Measurements from ENCODE around the gene ACSM3.
A peak's percentile ranks its signal among the peaks of the same experiment; 100 is the strongest.
"Not testable (repeated sequence)": the region's sequence is repeated elsewhere in the genome, so short reads cannot be mapped to it uniquely, and the experiment has no call there.

ACSM3 gene, protein sequence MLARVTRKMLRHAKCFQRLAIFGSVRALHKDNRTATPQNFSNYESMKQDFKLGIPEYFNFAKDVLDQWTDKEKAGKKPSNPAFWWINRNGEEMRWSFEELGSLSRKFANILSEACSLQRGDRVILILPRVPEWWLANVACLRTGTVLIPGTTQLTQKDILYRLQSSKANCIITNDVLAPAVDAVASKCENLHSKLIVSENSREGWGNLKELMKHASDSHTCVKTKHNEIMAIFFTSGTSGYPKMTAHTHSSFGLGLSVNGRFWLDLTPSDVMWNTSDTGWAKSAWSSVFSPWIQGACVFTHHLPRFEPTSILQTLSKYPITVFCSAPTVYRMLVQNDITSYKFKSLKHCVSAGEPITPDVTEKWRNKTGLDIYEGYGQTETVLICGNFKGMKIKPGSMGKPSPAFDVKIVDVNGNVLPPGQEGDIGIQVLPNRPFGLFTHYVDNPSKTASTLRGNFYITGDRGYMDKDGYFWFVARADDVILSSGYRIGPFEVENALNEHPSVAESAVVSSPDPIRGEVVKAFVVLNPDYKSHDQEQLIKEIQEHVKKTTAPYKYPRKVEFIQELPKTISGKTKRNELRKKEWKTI

DNA sequence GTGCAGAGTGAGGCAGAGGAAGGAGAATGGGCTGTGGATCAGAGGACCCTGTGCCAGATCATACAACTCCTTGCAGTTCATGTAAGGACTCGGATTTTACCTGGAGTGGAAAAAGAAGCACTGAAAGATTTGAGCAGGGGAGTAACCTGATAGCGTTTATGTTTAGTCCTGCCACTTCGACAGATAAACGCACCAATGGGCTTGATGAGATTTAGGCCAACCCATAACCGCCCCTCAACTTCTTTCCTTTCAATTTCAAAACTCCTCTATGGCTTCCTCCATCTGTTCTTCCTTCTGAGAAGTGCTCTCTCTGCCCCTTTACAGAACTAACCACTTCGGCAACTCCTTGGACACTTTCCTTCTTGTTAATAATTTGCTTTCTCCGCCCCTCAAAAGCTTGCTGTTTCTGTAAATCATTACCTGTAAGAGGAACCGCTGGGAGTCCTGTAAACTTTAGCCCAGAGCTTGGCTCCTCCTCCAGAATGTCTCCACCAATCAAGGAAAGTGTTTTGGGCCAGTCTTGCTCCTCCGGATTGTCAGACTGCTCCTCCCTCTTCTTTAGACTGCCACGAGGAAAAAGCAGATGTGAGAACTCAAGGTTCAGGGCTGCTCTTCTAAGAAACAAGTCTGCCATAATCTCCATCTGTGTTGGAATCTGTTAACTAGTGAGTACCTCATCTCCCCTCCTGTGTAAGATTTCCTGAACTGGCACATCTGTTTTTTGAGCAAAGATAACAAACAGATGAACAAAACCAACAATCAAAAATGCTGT is at the start of gene ACSM3:
Gene ACSM3, plus strand, starts transcription at position 554 of the 772 bp plus-strand sequence. CDS start 6,021 bp downstream, outside the sequence.
- DNase-seq = peak; percentile 87

DNA sequence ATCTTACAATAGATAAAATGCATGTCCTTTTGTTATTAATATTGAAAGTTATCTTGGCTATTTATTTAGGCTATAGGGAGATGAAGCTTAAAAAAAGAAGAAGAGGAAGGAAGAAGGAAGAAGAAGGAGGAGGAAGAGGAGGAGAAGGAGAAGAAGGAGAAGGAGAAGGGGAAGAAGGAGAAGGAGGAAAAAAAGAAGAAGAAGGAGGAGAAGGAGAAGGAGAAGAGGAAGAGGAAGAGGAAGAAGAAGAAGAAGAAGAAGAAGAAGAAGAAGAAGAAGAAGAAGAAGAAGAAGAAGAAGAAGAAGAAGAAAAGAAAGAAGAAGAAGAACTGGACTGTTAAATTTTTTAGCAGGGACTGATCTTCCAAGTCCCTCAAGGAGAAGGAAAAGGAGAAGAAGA is 46.1 kb upstream of the ACSM3 start:
- not testable (repeated sequence) for DNase-seq

DNA sequence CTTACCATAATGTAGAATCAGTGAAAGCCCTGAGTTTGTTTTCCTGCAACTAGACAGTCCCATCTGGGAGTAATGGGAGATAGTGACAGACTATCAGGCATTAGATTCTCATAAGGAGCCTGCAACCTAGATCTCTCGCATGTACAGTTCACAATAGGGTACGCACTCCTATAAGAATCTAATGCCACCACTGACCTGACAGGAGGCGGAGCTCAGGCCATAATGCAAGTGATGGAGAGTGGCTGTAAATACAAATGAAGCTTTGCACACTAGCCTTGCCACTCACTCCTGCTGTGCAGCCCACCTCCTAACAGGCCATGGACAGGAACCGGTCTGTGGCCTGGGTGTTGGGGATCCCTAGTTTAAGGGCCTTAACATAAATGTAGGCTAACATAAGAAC is 43.6 kb upstream of the ACSM3 start:
- no peak for DNase-seq

DNA sequence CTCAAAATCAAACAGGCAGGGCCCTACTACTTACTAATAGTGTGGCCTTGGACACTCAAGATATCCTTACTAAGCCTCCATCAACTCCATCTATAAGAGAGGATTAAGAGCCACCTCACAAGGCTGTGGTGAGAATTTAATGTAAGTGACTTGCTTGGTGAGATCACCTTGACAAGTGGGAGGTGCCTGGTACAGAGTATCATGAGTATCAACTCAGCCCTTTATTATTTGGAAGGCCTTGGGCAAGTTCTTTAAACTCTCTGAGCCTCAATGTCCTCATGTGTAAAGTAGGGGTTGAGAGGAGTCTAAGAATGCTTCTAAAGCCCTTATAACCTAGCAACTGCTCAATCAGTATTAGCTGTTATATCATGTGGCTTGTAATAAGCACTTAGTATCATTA is 37.2 kb upstream of the ACSM3 start:
- no peak for DNase-seq

DNA sequence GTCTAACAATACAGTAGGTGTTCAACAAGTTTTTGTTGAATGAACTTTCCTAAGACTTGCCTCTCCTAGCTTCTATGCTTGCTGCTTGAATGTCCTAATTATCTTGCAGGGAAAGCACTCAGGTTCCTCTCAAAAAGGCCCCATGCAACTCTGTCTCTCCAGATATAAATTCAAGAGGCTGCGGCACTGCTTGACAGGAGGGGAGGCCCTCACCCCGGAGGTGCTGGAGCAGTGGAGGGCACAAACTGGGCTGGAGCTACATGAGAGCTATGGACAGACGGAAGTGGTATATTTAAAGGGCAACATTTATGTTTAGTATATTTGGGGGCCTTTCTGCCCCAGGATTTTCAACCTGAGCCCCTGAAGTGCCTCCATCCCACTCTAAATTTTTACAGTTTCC is 36.6 kb upstream of the ACSM3 start:
- DNase-seq = no peak

DNA sequence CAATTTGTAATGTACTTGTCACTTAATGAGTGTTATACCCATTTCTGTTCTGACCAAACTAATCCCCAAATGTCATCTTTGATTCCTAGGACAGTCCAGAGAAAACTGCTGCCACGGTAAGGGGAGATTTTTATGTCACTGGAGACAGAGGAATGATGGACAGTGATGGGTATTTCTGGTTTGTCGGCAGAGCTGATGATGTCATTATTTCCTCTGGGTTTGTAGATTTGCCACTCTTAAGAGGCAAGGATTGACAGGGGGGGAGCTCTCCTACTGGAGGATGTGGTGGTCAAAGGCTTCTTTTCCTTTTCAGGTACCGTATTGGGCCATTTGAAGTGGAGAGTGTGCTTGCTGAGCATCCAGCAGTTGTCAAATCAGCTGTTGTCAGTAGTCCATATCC is 34.7 kb upstream of the ACSM3 start:
- no peak for DNase-seq

DNA sequence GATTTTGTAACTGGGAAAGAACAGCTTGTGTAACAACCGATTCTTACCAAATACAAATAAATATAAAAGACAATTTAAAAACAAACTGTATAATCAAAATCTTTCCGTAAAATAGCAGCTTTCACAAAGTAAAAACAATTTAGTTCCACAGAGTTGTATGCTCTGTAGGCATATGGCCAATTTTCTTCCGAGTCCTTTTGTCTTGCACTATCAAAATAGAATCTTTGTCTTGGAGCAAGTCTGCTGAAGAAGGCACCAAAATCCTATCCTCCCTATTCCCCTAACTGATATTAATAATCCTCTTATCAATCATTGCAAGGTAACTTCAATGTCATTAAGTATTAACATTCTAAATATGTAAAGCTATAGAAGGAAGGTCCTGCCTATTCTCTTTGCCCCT is 29.8 kb upstream of the ACSM3 start:
- DNase-seq = no peak

DNA sequence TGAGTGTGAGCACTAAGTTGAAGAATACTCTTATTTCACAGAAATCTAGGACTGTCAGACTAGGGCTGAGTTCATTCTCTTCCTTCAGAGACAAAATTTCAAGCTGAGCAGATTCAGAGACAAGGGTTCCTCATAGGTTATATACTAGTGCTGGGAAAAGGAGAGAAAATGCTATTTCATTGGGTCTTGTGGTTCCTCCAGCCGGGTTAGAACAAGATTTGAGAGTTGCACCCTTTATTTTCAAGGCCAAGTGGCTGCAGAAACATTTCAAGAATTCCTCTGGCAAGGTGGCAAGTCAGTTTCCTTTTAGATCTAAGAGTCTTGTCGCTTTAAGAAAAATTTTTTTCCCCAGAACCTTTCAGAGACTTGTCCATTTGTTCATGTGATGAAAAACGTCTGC is 29.0 kb upstream of the ACSM3 start:
- no peak for DNase-seq

DNA sequence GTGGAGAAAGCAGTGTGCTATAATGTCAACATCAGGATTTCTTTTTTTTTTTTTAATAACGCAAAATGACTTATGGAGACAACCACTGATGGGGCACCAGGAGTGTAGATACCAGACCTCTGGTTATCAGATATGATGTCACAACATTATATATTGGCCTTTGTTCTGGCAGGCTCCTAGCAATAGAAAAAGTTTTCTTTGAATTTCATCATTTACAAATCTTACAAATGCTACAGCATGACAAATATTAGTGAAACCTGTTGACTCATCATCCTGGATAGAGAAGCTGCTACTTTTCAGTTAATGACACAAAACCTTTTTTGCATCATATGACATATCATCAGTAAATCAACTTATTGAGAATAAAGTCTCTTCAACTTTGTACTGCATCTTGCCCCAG is 28.3 kb upstream of the ACSM3 start:
- no peak for DNase-seq

DNA sequence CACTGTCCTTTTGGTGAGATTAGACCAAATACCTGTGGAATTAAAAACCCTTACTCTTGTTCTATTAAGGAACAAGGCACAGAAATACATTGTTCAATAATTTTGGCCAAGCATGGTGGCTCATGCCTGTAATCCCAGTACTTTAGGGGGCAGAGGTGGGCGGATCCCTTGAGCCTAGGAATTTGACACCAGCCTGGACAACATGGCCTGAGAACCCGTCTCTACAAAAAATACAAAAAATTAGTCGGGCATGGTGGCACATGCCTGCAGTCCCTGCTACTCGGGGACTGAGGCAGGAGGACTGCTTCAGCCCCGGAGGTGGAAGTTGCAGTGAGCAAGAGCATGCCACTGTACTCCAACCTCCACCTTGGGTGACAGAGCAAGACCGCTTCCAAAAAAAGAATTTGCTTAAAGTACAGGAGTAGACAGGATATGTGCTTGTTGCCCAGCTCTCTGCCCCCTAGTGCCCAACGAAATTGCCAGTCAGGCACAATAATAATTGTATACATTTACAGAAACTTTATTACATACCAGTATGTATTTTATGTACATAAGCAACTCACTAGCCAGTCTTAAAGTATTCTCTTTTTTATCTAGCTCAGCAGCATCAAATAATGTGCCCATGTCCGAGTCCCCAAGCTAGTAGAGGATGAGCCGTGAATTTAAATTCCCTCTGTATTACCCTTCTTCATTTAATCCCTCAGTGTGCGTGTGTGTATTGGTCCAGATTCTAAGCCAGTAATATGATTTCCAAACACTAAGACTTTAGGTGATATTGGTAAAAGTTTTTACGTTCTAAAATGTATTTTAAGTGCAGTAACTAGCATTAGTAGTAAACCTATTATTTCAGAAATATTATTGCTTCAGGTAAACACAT is 23.6 kb upstream of the ACSM3 start:
- peak; percentile 34 for DNase-seq

DNA sequence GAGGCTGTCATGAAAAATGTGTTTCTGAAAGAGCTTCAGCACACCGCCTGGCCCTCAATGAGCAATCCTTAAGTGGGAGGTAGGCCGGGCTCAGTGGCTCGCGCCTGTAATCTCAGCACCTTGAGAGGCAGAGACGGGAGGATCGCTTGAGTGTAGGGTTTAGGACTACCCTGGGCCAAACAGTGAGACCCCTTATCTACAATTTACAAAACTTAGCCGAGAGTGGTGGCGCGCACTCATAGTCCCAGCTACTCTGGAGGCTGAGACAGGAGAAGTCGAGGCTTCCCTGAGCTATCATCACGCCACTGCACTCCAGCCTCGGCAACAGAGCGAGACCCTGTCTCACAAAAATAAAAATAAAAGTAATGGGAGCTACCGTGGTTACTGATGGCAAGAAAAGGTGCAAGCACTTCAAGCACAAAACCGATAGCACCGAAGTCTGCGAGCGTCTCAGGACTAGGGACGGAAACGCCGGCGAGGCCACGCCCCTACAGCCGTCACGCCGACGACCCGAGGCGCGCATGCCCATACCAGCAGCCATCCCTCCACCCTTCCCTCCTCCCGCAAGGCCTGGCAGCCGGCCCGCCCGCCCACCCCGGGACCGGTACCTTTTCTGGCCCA is 22.8 kb upstream of the ACSM3 start:
- peak; percentile 92 for DNase-seq

DNA sequence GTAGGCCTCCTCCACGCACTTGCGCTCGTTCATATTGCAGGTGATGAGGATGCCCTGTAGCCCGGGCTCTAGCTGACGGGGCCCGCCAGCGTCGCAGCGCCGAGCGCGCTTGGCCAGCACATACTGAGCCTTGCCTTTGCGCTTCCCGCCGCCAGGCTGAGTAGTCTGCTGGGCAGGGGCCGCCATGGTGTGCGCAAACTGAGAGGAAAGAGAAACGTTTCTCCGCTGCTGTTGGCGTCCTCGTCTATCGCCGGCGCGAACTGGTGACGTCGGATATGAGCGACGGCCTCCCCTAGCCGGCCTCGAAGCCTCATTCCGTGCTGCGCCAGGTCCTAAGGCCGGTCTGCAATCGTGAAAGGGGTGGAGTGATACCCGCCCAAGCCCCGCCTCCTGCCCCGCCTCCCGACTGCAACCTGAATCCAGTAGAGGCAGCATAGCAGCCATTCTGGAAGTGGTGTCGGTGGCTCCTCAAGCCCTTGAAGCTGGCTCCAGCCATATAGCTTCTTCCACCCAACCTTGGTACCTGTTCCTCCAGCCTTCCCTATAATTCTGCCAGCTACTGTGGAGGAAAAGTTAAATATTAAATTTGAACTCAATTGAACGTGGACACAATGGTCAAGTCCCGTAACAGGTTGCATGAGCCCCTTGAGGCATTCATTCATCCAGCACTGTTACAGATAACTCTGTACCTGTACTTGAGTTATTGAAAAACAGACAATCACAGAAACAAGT is 22.1 kb upstream of the ACSM3 start, which contains the start of gene THUMPD1:
Gene THUMPD1, minus strand, starts transcription at position 265 of the 732 bp plus-strand sequence. Its CDS starts 79 bp downstream, at position 186.
- peak; percentile 98 for DNase-seq

DNA sequence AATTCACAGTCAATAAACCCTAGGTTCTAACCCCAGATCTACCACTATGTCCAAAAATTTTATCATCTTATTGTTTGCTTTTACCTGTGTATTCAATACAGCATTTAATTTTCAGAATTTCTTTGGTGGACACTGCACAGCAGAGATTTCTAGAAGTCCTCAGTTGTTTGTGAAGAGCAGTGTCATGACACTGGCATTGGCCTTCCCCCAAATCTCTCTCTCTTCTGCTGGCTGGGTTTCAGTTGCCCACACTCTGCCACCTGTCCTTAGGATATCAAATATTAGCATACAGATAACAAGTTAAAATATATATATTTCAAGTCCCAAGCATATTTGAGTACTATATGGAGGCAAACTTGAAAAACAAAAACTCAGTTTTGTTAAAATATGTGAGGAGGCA is 20.2 kb upstream of the ACSM3 start:
- no peak for DNase-seq

DNA sequence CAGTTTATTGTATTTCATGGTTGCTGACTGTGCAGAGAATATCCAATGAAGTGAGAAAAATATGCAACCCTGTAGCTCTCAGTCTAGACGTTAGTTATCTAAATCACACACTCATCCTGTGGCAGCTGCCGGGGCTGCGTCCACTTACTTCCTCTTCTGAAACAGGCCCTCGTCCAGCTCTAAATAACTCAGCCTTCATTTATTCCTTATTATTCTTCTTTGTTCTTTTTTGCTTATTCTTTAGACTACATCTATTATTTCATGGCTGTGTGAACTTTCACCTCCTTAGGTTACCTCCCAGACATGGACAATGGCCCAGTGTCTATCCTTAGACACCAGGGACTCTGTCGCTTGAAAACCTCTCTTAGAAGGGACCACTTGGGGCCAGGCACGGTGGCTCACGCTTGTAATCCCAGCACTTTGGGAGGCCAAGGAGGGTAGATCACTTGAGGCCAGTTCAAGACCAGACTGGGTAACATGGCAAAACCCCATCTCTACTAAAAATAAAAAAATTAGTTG is 18.8 kb upstream of the ACSM3 start:
- DNase-seq = no peak

DNA sequence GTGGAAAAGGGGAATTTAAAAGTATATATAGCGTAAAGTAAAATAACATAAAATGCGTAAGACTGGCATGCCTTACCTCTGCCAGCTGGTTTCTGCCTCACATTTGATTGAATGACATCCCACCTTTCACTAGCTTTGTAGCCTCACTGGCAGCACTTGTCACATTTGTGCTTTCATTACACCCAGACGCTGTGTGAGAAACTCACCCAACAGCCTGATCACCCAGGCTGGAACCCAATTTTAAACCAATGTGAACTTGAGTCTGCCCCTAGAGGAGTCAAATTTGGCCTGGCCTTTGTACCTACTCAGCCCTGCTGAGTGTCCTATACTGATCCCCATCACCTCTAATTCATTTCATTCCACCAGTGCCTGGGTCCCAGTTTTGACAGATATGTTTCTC is 17.4 kb upstream of the ACSM3 start:
- DNase-seq = no peak

DNA sequence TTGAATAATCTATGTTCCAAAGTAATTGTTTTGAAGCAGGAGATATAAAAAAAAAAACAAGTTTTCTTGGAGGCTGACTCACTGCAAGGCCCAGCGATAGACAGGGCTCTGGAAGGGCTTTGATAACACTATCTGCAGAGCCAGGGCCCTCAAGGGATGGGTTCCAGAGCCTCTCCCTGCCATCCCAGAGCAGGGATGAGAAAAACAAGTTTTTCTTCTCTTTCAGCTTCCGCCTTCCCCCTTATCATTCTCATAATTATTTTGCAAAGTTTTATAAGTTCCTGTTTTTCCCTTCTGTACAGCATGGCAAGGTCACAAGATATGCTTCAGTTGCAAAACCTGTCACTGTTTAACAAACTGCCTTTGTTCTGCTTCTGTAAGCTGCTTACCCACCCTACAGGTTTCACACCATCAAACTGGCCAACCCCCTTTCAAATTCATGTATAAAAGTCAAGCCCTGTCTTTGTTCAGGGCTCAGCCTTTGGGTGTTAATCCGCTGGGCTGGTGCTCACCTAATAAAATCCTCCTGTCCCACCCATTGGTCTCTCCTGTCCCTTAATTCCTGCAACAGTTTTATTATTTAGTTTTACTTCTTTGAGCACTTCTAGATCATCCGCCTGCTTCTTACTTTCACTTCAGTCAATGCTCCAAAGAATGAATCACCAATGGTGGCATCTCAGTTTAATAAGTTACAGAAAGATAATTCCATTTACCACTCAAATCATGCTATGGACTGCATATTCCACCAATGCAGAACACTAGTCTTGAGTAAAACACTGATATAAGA is 16.6 kb upstream of the ACSM3 start:
- DNase-seq = no peak

DNA sequence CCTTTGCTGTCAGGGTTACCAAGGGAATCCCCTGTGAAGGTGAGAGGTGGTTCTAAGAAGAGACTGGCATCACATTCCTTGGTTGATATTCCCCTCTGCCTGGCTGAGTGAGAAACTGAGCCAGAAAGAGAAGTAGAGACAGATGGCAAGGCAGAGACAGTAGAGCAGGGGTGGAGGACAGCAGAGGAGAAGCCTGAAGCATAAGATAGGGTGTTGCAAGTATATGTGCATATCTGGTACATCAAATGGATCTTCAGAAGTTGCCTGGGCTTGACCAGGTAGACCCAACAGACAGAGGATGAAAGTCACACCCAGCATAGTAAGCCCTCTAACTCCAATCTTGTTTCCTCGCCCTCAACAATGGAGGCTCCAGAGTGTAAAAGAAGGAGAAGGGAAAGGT is 14.3 kb upstream of the ACSM3 start:
- no peak for DNase-seq

DNA sequence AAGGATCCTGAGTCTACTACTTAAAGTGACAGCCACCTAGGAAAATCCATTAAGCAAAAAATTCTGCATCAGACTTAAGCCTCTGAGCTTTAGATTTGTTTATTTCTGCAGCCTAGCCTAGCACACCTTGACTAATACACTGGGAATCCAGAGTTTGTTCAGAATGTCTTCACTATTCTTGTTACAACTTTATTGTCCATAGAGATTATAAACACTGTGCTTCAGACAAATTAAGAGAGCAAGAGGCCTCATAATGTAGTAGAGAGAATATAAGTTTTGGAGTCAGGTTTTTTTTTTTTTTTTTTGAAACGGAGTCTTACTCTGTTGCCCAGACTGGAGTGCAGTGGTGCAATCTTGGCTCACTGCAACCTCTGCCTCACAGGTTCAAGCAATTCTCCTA is 13.3 kb upstream of the ACSM3 start:
- no peak for DNase-seq

DNA sequence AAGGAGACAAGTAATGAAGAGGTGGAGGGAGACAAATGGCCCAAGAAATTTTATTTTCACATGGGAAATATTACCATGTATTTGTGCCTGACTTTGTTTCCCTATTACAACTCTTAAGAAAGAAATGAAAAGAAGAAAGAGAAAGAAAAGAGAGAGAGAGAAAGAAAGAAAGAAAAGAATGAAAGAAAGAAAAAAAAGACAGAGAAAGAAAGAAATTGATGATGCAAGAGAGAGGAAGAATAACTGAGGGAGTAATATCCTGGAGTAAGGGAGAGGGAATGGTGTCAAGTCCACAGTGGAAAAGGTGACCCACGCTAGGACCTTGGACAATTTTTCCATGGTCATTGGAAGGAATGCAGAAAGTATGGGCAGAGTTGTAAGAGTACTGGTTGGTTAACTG is 10.1 kb upstream of the ACSM3 start:
- DNase-seq = no peak

DNA sequence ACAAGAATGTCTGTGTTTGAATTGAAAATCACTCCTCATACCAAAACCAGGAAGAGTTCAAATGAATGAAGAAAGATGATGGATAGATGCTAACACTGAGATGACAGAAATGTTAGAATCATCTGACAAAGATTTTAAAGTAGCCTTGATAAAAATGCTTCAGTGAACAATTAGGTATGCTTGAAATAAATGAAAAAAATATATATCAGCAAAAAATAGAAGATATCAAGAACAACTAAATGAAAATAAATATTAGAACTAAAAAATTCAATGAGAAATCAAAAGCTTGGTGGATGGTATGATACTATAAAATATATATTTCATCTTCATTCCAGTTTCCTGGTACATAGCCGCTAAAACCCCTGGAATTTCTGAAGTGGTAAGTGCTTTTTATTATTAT is 8.6 kb upstream of the ACSM3 start:
- DNase-seq = no peak

DNA sequence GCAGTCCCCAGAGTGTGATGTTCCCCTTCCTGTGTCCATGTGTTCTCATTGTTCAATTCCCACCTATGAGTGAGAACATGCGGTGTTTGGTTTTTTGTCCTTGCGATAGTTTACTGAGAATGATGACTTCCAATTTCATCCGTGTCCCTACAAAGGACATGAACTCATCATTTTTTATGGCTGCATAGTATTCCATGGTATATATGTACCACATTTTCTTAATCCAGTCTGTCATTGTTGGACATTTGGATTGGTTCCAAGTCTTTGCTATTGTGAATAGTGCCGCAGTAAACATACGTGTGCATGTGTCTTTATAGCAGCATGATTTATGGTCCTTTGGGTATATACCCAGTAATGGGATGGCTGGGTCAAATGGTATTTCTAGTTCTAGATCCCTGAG is 8.0 kb upstream of the ACSM3 start:
- DNase-seq = not testable (repeated sequence)

All from CD4-positive, alpha-beta T cell treated with Interleukin-21 for 1 hour (primary cell).